Loucy (cell line): ENCODE measurements around the gene CD84.
"Not testable (repeated sequence)": the region's sequence is repeated elsewhere in the genome, so short reads cannot be mapped to it uniquely, and the experiment has no call there.

Source experiments
- EZH2phosphoT487 ChIP-seq: fragments of 200-600 bp; IDR thresholded peaks from 2 replicates; pipeline ENCODE4 v1.6.1; 2018; ENCODE audit warnings: antibody characterized with exemption, mild to moderate bottlenecking, moderate library complexity, borderline replicate concordance
- TF ChIP-seq, protein P1 (sequence below): fragments of 200-600 bp; sonication (generic); conservative IDR thresholded peaks from 2 replicates; pipeline ENCODE4 v1.5.1; 2014; ENCODE audit warnings: mild to moderate bottlenecking, antibody characterized with exemption, low read length

DNA sequence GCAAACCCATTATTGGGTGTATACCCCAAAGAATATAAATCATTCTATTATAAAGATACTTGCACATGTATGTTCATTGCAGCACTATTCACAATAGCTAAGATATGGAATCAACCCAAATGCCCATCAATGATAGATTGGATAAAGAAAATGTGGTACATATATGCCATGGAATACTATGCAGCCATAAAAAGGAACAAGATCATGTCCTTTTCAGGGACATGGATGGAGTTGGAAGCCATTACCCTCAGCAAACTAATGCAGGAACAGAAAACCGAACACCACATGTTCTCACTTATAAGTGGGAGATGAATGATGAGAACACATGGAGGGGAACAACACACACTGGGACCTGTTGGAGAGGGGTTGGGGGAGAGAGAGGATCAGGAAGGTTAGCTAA, 16.1 kb downstream of the CD84 start:
- TF ChIP-seq, protein P1, sequence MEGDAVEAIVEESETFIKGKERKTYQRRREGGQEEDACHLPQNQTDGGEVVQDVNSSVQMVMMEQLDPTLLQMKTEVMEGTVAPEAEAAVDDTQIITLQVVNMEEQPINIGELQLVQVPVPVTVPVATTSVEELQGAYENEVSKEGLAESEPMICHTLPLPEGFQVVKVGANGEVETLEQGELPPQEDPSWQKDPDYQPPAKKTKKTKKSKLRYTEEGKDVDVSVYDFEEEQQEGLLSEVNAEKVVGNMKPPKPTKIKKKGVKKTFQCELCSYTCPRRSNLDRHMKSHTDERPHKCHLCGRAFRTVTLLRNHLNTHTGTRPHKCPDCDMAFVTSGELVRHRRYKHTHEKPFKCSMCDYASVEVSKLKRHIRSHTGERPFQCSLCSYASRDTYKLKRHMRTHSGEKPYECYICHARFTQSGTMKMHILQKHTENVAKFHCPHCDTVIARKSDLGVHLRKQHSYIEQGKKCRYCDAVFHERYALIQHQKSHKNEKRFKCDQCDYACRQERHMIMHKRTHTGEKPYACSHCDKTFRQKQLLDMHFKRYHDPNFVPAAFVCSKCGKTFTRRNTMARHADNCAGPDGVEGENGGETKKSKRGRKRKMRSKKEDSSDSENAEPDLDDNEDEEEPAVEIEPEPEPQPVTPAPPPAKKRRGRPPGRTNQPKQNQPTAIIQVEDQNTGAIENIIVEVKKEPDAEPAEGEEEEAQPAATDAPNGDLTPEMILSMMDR = not testable (repeated sequence)
- TF ChIP-seq EZH2phosphoT487 = not testable (repeated sequence)
